ENCODE results near the gene TCERG1L.

- TF ChIP-seq POLR2AphosphoS5 (IDR thresholded peaks at IDR 0.05; ENCODE audit: low read depth, low read length): no peak
- TF ChIP-seq CTCF (IDR thresholded peaks at IDR 0.05): no peak
These were observed 233.2 kb downstream of the TCERG1L start for GRCh38 chr10:131078131-131078881.

All from Panc1 (cell line).